Mesothelial cell of epicardium (in vitro differentiated cells): ENCODE results near the gene HPDL. TPM values are rescaled to one million over a fixed set of nuclear protein-coding genes. Genes with fewer than 3 reads are reported as not detected.

Experiments
- DNase-seq, 2 experiments: peaks; one replicate each; pipeline ENCODE4 v3.0.0; 2021; ENCODE audit warnings: low spot score in 2 of 2; ENCODE audit not compliant: unreplicated experiment in 2 of 2
- H3K27ac Mint-ChIP-seq: 2 replicates; pipeline ENCODE4 v1.8.0; 2021; ENCODE audit warnings: mixed read lengths
- H3K27me3 Mint-ChIP-seq: 2 replicates; pipeline ENCODE4 v1.8.0; 2021; ENCODE audit warnings: low read depth, mixed read lengths
- H3K36me3 Mint-ChIP-seq: 2 replicates; pipeline ENCODE4 v1.8.0; 2021; ENCODE audit warnings: mixed read lengths
- H3K4me1 Mint-ChIP-seq: 2 replicates; pipeline ENCODE4 v1.8.0; 2021; ENCODE audit warnings: mixed read lengths
- H3K4me3 Mint-ChIP-seq: 2 replicates; pipeline ENCODE4 v1.8.0; 2021; ENCODE audit warnings: mild to moderate bottlenecking, moderate library complexity, mixed read lengths
- H3K9me3 Mint-ChIP-seq: 2 replicates; pipeline ENCODE4 v1.8.0; 2021; ENCODE audit warnings: mixed read lengths
- total RNA-seq: library from RNA; stranded (reverse); gene quantifications from 3 replicates; pipeline ENCODE4 v1.2.1, GENCODE V29; 2021
- TF ChIP-seq, protein P1 (sequence below): fragments of 200-600 bp; sonication (generic); IDR thresholded peaks from one replicate; pipeline ENCODE4 v1.5.0; 2021; ENCODE audit warnings: antibody characterized with exemption; ENCODE audit not compliant: unreplicated experiment

Gene HPDL
- total RNA-seq, 1 donor from 2014 or later, result 2.1 TPM

DNA sequence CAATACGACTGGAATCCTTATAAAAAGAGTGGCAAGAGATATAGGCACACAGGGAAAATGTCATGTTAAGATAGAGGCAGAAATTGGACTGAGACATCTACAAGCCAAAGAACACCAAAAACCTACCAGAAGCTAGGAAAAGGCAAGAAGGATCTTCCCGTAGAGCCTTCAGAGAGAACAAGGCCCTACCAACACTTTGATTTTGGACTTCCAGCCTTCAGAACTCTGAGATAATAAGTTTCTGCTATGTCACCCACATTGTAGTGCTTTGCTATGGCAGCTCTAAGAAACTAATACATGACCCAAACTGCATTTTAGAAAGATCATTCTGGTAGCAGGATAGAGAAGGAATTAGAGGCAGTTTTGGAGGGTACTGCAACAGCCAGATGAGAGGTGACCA, 37.6 kb downstream of the HPDL start:
- Mint-ChIP-seq H3K27ac (no peak overlapping the region), H3K27me3 (no peaks in the 10 kb centered on the region)
- DNase-seq, result no peak

DNA sequence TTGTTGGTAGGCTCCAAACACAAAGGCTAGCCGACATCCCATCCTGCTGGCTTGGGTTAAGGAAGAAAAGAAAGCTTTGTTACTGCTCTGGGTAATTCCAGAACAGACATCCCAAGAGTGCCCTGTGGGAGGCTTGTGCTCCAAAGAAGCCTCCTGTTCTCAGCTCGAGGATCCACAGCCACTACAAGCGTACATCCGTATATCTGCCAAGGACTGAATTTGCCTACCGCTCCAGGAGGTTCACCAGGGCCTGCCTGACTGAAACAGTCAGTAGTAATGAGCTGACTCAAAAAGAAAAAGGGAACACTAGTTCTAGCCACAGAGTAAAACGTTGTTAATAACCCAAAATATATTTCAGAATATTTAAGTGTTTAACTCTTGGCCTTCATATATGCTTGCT, 38.4 kb downstream of the HPDL start:
- Mint-ChIP-seq H3K4me1 (peaks cover 6% of the 10 kb centered on the region), H3K9me3 (no peaks in the 10 kb centered on the region), H3K36me3 (no peaks in the 10 kb centered on the region), H3K27ac (no peak overlapping the region), H3K4me3 (no peak overlapping the region), H3K27me3 (no peaks in the 10 kb centered on the region)
- TF ChIP-seq, protein P1, sequence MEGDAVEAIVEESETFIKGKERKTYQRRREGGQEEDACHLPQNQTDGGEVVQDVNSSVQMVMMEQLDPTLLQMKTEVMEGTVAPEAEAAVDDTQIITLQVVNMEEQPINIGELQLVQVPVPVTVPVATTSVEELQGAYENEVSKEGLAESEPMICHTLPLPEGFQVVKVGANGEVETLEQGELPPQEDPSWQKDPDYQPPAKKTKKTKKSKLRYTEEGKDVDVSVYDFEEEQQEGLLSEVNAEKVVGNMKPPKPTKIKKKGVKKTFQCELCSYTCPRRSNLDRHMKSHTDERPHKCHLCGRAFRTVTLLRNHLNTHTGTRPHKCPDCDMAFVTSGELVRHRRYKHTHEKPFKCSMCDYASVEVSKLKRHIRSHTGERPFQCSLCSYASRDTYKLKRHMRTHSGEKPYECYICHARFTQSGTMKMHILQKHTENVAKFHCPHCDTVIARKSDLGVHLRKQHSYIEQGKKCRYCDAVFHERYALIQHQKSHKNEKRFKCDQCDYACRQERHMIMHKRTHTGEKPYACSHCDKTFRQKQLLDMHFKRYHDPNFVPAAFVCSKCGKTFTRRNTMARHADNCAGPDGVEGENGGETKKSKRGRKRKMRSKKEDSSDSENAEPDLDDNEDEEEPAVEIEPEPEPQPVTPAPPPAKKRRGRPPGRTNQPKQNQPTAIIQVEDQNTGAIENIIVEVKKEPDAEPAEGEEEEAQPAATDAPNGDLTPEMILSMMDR, result no peak
- DNase-seq, result no peak

More for the DNA sequence above, 37.6 kb downstream of the HPDL start:
- Mint-ChIP-seq H3K4me1 (peaks cover 9% of the 10 kb centered on the region), H3K4me3 (no peak overlapping the region), H3K36me3 (no peaks in the 10 kb centered on the region), H3K9me3 (no peaks in the 10 kb centered on the region)
- TF ChIP-seq, protein P1, result no peak

DNA sequence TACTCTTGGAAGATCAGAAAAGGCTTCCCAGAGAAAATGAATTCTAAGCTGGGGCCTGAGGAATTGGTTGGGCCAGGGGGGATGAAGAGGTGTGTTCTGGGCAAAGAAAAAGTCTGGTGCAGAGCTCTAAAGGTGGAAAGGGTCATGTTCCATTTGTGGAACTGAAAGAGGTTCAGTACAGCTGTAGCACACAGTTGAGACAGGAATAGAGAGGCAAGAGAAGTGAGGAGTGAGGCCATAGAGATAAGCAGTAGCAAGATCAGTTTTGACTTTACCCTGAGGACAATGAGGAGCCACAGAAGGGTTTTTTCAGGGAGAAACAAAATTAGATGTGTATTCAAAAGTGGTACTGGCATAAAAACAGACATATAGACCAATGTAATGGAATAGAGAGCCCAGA, 43.9 kb downstream of the HPDL start:
- Mint-ChIP-seq H3K9me3 (no peaks in the 10 kb centered on the region), H3K27ac (no peak overlapping the region), H3K27me3 (no peaks in the 10 kb centered on the region), H3K36me3 (no peaks in the 10 kb centered on the region), H3K4me3 (no peak overlapping the region), H3K4me1 (no peaks in the 10 kb centered on the region)
- DNase-seq, result no peak
- TF ChIP-seq, protein P1, result no peak

DNA sequence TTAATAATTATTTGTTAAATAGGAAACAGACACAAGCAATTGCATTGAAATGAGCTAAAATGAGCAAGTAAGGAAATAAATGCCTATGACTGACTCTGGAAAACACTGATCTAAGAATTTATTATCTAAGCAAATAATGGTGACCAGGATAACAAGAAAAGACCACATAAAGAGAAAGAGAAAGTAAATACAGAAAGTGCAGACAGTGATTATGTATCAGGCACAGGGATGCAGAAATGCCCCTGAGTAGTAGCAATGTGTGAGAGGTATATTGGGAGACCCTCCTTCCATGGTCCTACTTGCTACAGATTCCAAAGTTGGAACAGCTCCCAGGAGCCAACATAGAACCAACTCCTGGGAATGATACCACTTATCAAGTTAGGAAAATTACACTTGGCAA, 46.9 kb downstream of the HPDL start:
- no peak overlapping the region for H3K27ac Mint-ChIP-seq
- H3K4me3 Mint-ChIP-seq, result no peak overlapping the region
- no peaks in the 10 kb centered on the region for H3K9me3 Mint-ChIP-seq
- no peaks in the 10 kb centered on the region for H3K4me1 Mint-ChIP-seq
- H3K27me3 Mint-ChIP-seq, result no peaks in the 10 kb centered on the region
- H3K36me3 Mint-ChIP-seq, result no peaks in the 10 kb centered on the region
- TF ChIP-seq, protein P1, result no peak
- DNase-seq, result no peak

DNA sequence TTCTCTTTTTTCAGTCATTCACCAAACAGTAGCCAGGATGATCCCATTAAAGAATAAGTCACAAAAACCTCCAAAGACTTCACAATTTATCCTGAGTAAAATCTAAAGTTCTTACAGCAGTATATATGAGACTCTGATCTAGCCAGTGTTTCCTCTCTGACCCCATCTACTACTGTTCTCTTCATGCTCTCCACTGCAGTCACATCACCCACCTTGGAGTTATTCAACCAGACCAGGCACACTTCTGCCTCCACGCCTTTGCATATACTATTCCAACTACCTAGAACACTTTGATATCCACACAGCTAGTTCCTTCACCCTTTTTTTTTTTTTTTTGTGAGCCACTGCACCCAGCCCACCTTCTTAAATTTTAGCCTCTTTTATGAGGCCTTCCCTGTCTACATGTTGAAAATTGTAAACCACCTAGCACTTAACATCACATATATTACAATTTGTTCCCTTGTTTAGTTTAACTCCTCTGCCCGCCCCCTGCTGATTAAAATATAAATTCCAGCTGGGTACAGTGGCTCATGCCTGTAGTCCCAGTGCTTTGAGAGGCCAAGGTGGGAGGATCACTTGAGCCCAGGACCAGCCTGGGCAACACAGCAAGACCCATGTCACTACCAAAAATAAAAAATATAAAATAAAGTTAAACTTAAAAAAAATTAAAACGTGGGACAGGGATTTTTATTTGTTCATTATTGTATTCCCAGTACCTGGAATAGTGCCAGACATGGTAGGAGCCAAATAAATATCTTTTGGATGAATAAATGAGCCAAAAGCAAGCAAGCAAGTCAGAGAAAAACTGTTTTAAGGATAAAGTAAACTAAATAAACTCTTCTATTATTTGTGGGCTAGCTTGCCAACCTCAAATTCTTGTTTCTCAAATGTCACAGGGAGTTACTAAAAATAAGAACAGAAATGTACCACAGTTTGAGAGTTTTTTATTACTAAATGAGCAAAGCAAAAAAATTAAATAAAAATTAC, 48.7 kb downstream of the HPDL start:
- TF ChIP-seq, protein P1, result no peak
- Mint-ChIP-seq H3K27me3 (no peaks in the 10 kb centered on the region), H3K27ac (no peak overlapping the region), H3K36me3 (no peaks in the 10 kb centered on the region), H3K9me3 (no peaks in the 10 kb centered on the region), H3K4me3 (no peak overlapping the region), H3K4me1 (no peaks in the 10 kb centered on the region)
- no peak for DNase-seq
